SH-SY5Y (cell line): Measurements from ENCODE around the gene UBE2Q2.

ENCODE experiments used
- GATA2 ChIP-seq: IDR thresholded peaks from 2 replicates; pipeline ENCODE4 v1.6.1; 2011; ENCODE audit warnings: mild to moderate bottlenecking, low read depth, low read length
- GATA3 ChIP-seq: IDR thresholded peaks from 2 replicates; pipeline ENCODE4 v1.6.1; 2011; ENCODE audit warnings: low read depth, mild to moderate bottlenecking, low read length, moderate library complexity

DNA sequence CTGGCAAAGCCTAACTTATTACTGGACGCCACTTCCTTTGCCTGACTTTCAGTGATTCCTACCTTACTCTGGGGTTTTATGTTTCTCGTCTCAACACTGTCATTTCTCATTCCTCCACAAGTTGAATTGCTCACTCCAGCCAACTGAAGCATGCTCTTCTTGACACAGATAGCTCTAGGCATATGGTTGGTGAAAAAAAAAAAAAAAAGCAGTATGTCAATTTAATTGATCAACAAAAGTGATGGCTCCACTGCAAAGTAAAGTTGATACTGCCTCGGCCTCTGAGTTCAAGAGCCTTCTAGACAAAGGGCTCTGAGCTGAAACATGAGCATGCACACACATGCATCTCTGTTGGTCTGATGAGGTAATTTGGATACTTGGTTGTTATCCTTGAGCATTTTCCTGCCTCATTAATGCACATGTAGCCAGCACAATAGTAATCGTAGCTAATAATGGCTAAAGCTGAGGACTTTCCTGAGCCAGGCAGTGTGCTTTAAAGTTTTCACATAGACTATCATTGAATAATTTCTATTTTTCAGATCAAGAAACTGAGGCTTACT is 21.4 kb upstream of the UBE2Q2 start:
- TF ChIP-seq GATA2: no peak
- TF ChIP-seq GATA3: no peak
